HFF-Myc (cell line): Measurements from ENCODE around the gene CCDC191.

Source experiments
- DNase-seq: peaks from one replicate; pipeline ENCODE4 v3.0.0-alpha.2; 2011; ENCODE audit warnings: low read depth; ENCODE audit errors: extremely low read depth
- H3K4me3 ChIP-seq: replicated peaks from 2 replicates; pipeline ENCODE4 v1.5.1; 2011; ENCODE audit warnings: low read depth, mild to moderate bottlenecking, control low read depth, low read length
- TF ChIP-seq, protein P1 (sequence below): IDR thresholded peaks from 2 replicates; pipeline ENCODE4 v1.5.1; 2012; ENCODE audit warnings: mild to moderate bottlenecking, low read depth, low read length, control low read depth; ENCODE audit errors: missing control alignments

CCDC191 gene

DNA sequence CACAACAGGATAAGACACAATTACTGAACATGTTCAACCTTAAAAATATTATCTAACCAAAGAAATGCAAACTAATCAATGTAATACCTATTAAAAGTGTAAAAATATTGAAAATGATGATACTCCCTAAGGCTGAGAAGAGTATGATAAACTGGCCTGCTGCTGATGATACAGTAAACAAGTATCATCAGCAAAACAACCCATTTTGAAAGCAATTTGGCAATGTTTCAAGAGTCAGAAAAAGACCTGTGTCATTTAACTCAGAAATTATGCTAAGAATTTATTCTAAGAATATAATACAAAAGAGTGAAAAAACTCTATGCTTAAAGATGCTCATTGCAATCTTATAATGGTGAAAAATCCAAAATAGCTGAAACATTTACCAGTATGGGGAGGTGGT, 22.1 kb downstream of the CCDC191 start:
- no peak for DNase-seq
- TF ChIP-seq, protein P1, sequence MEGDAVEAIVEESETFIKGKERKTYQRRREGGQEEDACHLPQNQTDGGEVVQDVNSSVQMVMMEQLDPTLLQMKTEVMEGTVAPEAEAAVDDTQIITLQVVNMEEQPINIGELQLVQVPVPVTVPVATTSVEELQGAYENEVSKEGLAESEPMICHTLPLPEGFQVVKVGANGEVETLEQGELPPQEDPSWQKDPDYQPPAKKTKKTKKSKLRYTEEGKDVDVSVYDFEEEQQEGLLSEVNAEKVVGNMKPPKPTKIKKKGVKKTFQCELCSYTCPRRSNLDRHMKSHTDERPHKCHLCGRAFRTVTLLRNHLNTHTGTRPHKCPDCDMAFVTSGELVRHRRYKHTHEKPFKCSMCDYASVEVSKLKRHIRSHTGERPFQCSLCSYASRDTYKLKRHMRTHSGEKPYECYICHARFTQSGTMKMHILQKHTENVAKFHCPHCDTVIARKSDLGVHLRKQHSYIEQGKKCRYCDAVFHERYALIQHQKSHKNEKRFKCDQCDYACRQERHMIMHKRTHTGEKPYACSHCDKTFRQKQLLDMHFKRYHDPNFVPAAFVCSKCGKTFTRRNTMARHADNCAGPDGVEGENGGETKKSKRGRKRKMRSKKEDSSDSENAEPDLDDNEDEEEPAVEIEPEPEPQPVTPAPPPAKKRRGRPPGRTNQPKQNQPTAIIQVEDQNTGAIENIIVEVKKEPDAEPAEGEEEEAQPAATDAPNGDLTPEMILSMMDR = no peak
- no peak overlapping the region for H3K4me3 ChIP-seq

DNA sequence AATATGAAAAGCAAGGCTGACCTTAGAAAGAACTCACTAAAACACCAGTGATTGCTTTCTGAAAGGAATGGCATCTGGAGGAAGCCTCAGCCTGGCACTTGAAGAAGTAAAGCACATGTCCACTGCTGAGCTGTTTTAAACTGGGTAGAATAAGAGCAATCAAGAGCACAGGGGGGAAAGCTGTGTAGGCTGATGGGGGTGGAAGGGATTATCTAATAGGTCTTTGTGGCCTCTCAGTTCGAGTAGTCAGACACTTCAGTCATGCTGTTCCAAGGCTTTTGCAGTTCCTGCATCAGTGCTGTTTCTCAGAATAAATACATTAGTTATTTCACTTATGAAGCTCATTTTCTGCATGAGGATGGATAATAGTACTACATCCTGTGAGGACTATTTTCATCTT, 22.6 kb downstream of the CCDC191 start:
- no peak for DNase-seq
- H3K4me3 ChIP-seq = no peak overlapping the region
- TF ChIP-seq, protein P1 = no peak

DNA sequence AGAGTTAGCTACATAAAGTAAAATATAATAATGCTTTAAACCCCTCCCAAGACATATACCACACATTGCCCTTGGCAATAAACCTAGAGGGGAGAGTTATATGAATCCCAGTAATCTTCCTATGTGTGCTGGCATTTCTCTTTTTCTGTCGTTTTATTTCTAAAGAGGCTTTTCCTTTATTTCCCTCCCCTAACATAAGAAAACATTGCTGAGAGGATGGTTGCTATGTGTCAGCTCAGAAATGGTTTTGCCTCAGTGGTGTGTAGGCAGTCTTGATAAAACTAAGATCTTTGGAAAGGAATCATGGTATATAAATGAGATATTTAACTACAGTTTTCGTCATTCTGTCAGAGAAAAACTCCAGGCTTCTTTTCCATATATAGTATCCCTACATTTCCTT, 30.0 kb downstream of the CCDC191 start:
- DNase-seq = no peak
- H3K4me3 ChIP-seq = no peak overlapping the region
- TF ChIP-seq, protein P1 = no peak

- TF ChIP-seq, protein P1 = no peak
- no peak for DNase-seq
Measured at GRCh38 chr3:114025451-114025850, 30.9 kb downstream of the CCDC191 start.

DNA sequence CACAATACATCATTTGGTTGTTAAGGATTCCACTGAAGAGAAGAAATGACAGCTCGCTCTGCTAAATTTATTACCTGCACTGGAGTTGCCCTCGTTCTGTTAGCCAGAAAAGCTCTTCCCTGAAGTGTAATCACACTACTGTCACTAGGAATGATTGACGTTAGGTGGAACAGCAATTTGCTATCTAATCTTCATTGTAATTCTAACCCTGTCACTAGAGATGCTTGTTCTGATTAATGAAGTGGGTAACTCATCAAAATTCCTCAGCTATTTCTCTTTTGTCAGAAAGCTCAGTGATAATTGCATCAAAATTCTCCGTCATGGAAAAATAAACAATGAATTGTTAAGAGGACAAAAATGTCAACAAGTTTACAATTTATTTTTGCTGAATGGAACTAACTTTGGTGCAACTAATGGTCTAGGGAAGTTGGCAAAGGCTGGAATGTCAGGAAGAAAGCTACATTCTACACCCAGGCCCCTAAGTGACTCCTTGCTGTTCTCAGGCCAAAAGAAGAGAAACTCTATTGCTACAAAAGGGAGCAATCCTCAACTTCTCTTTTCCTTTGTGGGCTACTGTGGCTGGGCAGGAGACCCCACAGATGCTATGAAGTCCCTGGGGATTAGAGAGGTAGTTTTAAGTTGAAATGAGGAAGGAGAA, 34.1 kb downstream of the CCDC191 start:
- H3K4me3 ChIP-seq = no peak overlapping the region
- no peak for DNase-seq
- TF ChIP-seq, protein P1 = no peak

More at GRCh38 chr3:114025451-114025850, 30.9 kb downstream of the CCDC191 start:
- no peak overlapping the region for H3K4me3 ChIP-seq

GRCh38 chr3:114020907-114021306, 35.4 kb downstream of the CCDC191 start:
- TF ChIP-seq, protein P1 = no peak
- H3K4me3 ChIP-seq = no peak overlapping the region
- no peak for DNase-seq

DNA sequence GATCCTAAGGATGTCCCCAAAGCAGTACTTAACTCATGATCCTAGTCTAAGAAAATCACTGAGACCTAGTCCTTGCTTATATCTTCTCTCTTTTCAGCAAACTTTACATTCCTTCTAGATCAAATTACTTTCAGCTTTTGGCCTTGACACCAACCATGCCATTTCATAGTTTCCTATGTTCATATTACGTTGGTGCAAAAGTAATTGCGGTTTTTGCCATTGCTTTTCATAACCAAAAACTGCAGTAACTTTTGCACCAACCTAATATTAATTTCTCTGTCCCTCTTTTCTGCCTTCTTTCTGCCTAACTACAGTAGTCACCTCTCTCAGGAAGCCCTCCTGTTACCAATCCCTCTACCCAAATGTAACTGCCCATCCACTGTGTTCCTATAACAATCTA, 36.8 kb downstream of the CCDC191 start:
- H3K4me3 ChIP-seq = no peak overlapping the region
- TF ChIP-seq, protein P1 = no peak
- DNase-seq = no peak
